ENCODE results near the gene NRF1.

DNA sequence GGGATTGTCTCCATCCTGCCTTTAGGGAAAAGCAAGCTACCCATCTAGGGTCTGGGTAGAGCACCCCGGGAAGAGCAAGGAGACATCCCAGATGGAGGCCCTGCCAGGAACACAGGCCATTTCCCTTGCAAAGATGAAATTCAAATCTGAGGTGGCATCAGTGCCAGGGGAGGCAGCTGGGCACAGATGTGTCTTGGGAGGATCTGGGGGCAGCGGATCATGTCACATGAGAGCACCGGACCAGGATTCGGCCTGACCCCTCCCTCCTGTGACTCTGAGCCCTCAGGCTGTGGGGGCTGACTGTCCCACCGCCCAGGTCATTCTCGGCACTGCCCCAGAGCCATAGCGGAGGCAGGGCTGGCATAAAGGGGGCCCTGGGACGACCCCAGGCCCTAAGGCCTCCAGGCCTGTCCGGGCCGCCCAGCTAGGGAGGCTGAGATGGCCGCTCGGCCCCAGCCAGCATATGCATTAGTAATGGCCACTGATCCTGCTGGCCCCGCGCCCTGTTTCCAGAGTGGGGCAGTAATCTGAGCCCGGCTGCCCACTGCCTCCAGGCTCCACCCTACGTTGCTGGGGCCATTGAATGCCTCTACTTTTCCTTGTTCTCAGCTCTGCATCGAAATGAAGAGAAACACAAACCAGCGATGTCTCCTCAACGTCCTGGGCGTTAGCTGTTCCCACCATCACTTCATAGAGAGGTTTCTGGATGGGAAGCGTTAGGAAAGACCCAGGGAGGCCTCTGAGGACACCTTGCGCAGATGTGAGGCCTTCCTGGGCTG lies 192.8 kb downstream of the NRF1 start:
- TF ChIP-seq SIN3A (IDR thresholded peaks at IDR 0.05; ENCODE audit: borderline replicate concordance, insufficient read depth, low read length): no peak
- TF ChIP-seq TAF1 (IDR thresholded peaks at IDR 0.05; ENCODE audit: borderline replicate concordance, insufficient read depth, low read length): no peak
- TF ChIP-seq, protein P1, sequence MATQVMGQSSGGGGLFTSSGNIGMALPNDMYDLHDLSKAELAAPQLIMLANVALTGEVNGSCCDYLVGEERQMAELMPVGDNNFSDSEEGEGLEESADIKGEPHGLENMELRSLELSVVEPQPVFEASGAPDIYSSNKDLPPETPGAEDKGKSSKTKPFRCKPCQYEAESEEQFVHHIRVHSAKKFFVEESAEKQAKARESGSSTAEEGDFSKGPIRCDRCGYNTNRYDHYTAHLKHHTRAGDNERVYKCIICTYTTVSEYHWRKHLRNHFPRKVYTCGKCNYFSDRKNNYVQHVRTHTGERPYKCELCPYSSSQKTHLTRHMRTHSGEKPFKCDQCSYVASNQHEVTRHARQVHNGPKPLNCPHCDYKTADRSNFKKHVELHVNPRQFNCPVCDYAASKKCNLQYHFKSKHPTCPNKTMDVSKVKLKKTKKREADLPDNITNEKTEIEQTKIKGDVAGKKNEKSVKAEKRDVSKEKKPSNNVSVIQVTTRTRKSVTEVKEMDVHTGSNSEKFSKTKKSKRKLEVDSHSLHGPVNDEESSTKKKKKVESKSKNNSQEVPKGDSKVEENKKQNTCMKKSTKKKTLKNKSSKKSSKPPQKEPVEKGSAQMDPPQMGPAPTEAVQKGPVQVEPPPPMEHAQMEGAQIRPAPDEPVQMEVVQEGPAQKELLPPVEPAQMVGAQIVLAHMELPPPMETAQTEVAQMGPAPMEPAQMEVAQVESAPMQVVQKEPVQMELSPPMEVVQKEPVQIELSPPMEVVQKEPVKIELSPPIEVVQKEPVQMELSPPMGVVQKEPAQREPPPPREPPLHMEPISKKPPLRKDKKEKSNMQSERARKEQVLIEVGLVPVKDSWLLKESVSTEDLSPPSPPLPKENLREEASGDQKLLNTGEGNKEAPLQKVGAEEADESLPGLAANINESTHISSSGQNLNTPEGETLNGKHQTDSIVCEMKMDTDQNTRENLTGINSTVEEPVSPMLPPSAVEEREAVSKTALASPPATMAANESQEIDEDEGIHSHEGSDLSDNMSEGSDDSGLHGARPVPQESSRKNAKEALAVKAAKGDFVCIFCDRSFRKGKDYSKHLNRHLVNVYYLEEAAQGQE (IDR thresholded peaks at IDR 0.05; ENCODE audit: insufficient read depth in 1 of 2, low read depth in 2 of 2, low read length in 2 of 2): no peak
- no peak for TF ChIP-seq POLR2AphosphoS5 (IDR thresholded peaks at IDR 0.05; ENCODE audit: low read depth, low read length)
